ENCODE measurements around the gene BIN1. TPM values are rescaled to one million over a fixed set of nuclear protein-coding genes. Genes with fewer than 3 reads are reported as not detected.

The BIN1 gene
- total RNA-seq, 4 donors from 2014 or later = 1,150 to 2,167 (median 1,736) TPM

DNA sequence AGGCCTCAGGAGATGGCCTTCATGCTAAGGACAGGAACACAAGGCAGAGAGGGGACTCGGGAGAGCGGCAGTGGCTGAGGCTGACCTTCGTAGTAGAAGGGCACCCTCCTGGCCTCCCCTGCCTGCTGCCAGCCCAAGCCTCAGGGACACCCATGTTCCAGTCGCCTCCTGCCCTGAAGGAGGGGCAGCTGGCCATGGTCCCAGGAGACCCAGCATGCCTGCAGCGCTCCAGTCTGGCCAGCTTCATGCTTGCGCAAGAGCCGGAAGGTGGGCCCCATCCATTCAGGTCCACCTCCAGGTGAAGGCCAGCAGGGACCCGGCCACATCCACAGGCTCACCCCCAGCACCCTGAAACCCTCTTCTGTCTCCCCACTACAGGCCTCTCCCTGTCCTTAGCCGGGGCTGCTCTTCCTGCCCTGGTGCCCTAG is 35.0 kb downstream of the BIN1 start:
- Histone ChIP-seq H3K36me3 (peaks cover 0 to 14% of the 10 kb centered on the region in 2 donors), H3K4me1 (peaks cover 94 to 97% of the 10 kb centered on the region in 2 donors), H3K27ac (peak overlapping the region; percentile 97 to 100 (median 100)), H3K9me3 (no peaks in the 10 kb centered on the region), H3K4me3 (no peak overlapping the region), H3K27me3 (no peaks in the 10 kb centered on the region)
- TF ChIP-seq, protein P1, sequence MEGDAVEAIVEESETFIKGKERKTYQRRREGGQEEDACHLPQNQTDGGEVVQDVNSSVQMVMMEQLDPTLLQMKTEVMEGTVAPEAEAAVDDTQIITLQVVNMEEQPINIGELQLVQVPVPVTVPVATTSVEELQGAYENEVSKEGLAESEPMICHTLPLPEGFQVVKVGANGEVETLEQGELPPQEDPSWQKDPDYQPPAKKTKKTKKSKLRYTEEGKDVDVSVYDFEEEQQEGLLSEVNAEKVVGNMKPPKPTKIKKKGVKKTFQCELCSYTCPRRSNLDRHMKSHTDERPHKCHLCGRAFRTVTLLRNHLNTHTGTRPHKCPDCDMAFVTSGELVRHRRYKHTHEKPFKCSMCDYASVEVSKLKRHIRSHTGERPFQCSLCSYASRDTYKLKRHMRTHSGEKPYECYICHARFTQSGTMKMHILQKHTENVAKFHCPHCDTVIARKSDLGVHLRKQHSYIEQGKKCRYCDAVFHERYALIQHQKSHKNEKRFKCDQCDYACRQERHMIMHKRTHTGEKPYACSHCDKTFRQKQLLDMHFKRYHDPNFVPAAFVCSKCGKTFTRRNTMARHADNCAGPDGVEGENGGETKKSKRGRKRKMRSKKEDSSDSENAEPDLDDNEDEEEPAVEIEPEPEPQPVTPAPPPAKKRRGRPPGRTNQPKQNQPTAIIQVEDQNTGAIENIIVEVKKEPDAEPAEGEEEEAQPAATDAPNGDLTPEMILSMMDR (IDR thresholded peaks at IDR 0.05 in 4 of 5, conservative IDR thresholded peaks at IDR 0.05 in 1 of 5) = peak in 1 of 5 experiments; percentile 11
- TF ChIP-seq POLR2A (IDR thresholded peaks at IDR 0.05) = no peak
- intact Hi-C loops (cut with DNase I; ENCODE audit: low total_unique reads) = no loop called here
- no peak for ATAC-seq
- in situ Hi-C loops (cut with MboI; ENCODE audit: low sequenced_read_pairs in 4 of 4) = loop anchor here in 1 of 4 donors (25.0 kb wide), 1 partner anchor 440 kb away; no protein-coding TSS in a partner anchor
- DNase-seq = peak in 1 of 2 donors; percentile 68

DNA sequence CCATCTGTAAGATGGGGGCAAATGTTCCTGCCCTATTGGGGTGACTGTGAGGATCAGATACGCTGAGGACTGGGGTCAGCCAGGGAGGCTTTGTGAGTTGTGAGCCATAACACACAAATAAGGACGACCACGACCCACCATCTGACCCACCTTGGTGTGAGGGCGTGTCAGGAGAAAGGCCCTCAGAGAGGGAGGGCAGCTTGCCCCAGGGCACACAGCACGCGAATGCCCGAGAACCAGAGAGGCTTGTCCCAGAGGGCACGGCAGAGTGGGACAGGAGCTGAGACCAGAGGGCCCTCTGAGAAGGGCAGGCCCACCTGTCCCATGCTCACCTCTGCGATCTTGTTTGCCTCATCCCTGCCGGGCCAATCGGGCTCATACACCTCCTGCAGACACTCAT is 36.7 kb downstream of the BIN1 start:
- ATAC-seq = no peak
- H3K36me3 ChIP-seq = peaks cover 0 to 14% of the 10 kb centered on the region in 2 donors
- in situ Hi-C loops (cut with MboI; ENCODE audit: low sequenced_read_pairs in 4 of 4) = loop anchor here in 1 of 4 donors (25.0 kb wide), 1 partner anchor 442 kb away; no protein-coding TSS in a partner anchor

DNA sequence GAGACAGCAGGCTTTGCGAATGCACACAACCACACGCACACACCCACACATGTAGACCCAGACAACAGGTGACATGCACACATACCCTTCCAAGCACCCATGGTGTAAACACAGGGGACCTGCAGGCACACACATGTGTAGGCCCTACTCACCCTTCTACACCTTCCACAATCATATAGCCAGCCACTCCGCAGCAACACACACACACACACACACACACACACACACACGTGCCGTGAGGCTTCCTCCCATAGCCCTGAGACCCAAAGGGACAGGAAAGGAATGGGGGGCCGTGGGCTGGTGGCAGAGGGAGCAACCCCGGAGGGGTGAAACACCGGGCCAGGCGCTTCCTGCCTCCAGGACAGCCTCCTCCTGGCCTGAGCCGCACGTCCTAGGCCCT is 37.4 kb downstream of the BIN1 start:
- H3K27me3 ChIP-seq = no peaks in the 10 kb centered on the region
- no peak for DNase-seq
- no peak overlapping the region for H3K4me3 ChIP-seq
- no peak for ATAC-seq
- peaks cover 92 to 96% of the 10 kb centered on the region in 2 donors for H3K4me1 ChIP-seq
- peaks cover 0 to 14% of the 10 kb centered on the region in 2 donors for H3K36me3 ChIP-seq
- in situ Hi-C loops (cut with MboI; ENCODE audit: low sequenced_read_pairs in 4 of 4) = loop anchor here in 1 of 4 donors (10.0 to 25.0 kb wide), 2 partner anchors 85 to 443 kb away; no protein-coding TSS in a partner anchor
- H3K27ac ChIP-seq = peak overlapping the region; percentile 97 to 100 (median 100)
- TF ChIP-seq, protein P1 (IDR thresholded peaks at IDR 0.05 in 4 of 5, conservative IDR thresholded peaks at IDR 0.05 in 1 of 5) = no peak
- TF ChIP-seq POLR2A (IDR thresholded peaks at IDR 0.05) = no peak
- intact Hi-C loops (cut with DNase I; ENCODE audit: low total_unique reads) = loop anchor here (5.0 to 10.0 kb wide), 2 partner anchors 315 to 343 kb away; partner anchors contain the start of gene MAP3K2
- no peaks in the 10 kb centered on the region for H3K9me3 ChIP-seq

More for the DNA sequence above, 36.7 kb downstream of the BIN1 start:
- Histone ChIP-seq H3K27me3 (no peaks in the 10 kb centered on the region), H3K4me3 (no peak overlapping the region), H3K4me1 (peaks cover 95 to 98% of the 10 kb centered on the region in 2 donors), H3K27ac (peak overlapping the region; percentile 97 to 100 (median 100)), H3K9me3 (no peaks in the 10 kb centered on the region)
- intact Hi-C loops (cut with DNase I; ENCODE audit: low total_unique reads) = no loop called here
- TF ChIP-seq, protein P1 (IDR thresholded peaks at IDR 0.05 in 4 of 5, conservative IDR thresholded peaks at IDR 0.05 in 1 of 5) = no peak
- no peak for TF ChIP-seq POLR2A (IDR thresholded peaks at IDR 0.05)
- DNase-seq = no peak

DNA sequence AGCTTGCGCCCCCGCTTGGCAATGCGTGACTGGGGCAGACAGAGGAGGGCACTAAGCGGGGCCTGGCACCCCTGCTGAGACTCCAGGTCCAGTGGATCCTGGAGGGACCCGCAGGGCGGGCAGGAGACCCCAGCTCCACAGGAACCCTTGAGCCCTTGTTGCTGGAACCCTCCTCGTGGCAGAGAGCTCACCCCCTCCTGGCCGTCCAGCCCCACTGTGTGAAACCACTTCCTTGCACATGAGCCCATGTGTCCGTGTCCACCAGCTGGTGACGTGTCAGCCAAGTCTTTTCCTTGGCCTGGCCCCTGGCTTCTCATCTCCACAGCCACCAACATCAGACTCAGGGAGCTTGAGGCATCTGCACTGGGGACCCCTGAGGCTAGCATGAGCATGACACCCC is 38.0 kb downstream of the BIN1 start:
- H3K4me3 ChIP-seq = peak overlapping the region; percentile 13 to 44 (median 31)
- H3K4me1 ChIP-seq = peaks cover 93 to 97% of the 10 kb centered on the region in 2 donors

More for the DNA sequence above, 38.0 kb downstream of the BIN1 start:
- Histone ChIP-seq H3K27ac (peak overlapping the region; percentile 97 to 100 (median 100)), H3K27me3 (no peaks in the 10 kb centered on the region), H3K9me3 (no peaks in the 10 kb centered on the region), H3K36me3 (peaks cover 0 to 14% of the 10 kb centered on the region in 2 donors)
- in situ Hi-C loops (cut with MboI; ENCODE audit: low sequenced_read_pairs in 4 of 4) (loop anchor here in 1 of 4 donors (10.0 to 25.0 kb wide), 2 partner anchors 86 to 443 kb away; no protein-coding TSS in a partner anchor), intact Hi-C loops (cut with DNase I; ENCODE audit: low total_unique reads) (loop anchor here (5.0 to 10.0 kb wide), 2 partner anchors 316 to 343 kb away; partner anchors contain the start of gene MAP3K2)
- peak; percentile 12 to 13 for ATAC-seq
- peak; percentile 79 to 84 for DNase-seq
- peak; percentile 52 to 81 for TF ChIP-seq POLR2A (IDR thresholded peaks at IDR 0.05)
- TF ChIP-seq, protein P1 (IDR thresholded peaks at IDR 0.05 in 4 of 5, conservative IDR thresholded peaks at IDR 0.05 in 1 of 5) = peak in 2 of 5 experiments; percentile 12 to 21

Data from gastrocnemius medialis (tissue), 4 donors.